Thoracic aorta (tissue), 2 donors: Measurements from ENCODE around the gene KCNJ12. TPM values are rescaled to one million over a fixed set of nuclear protein-coding genes. Genes with fewer than 3 reads are reported as not detected.
"Not testable (repeated sequence)": the region's sequence is repeated elsewhere in the genome, so short reads cannot be mapped to it uniquely, and the experiment has no call there.

Source experiments
- ATAC-seq: fragments of 150-250 bp; one replicate; pipeline ENCODE4 v1.8.0; 2017; ENCODE audit warnings: low read depth; ENCODE audit not compliant: insufficient number of reproducible peaks, low FRiP score
- DNase-seq: peaks from one replicate; pipeline ENCODE4 v3.0.0-alpha.2; 2020; ENCODE audit warnings: low spot score
- H3K27ac ChIP-seq, 2 donors: fragments of 200-600 bp; sonication (generic); 1 replicate in 1 of 2; 2 replicates in 1 of 2; pipeline ENCODE4 v1.5.1; 2016; ENCODE audit warnings: mild to moderate bottlenecking in 2 of 2, moderate library complexity in 2 of 2
- H3K27me3 ChIP-seq: fragments of 200-600 bp; sonication (generic); replicated peaks from 2 replicates; pipeline ENCODE4 v1.6.0; 2016; ENCODE audit warnings: mild to moderate bottlenecking; ENCODE audit not compliant: insufficient read depth
- H3K36me3 ChIP-seq: fragments of 200-600 bp; sonication (generic); one replicate; pipeline ENCODE4 v1.5.1; 2016
- H3K4me1 ChIP-seq, 2 donors: fragments of 200-600 bp; sonication (generic); 1 replicate in 1 of 2; 2 replicates in 1 of 2; pipeline versions ENCODE4 v1.5.1 to v1.6.0; 2016; ENCODE audit warnings: low read depth in 2 of 2, mild to moderate bottlenecking in 1 of 2; ENCODE audit not compliant: control insufficient read depth in 1 of 2
- H3K4me3 ChIP-seq: fragments of 200-600 bp; sonication (generic); 2 replicates; pipeline ENCODE4 v1.5.1; 2016; ENCODE audit warnings: mild to moderate bottlenecking
- H3K9me3 ChIP-seq: fragments of 200-600 bp; sonication (generic); 2 replicates; pipeline ENCODE4 v1.5.1; 2016
- CTCF ChIP-seq: fragments of 200-600 bp; sonication (generic); IDR thresholded peaks from one replicate; pipeline ENCODE4 v1.5.1; 2019; ENCODE audit warnings: antibody characterized with exemption
- total RNA-seq, 2 donors: library from RNA; depleted of rRNA; stranded (reverse); fragments of >200 nt; gene quantifications; one replicate each; pipeline versions ENCODE4 v1.1.0 to v1.2.3, GENCODE V29; 2016

The KCNJ12 gene
- total RNA-seq, 2 donors from 2014 or later = 0.81 to 1.2 TPM

GRCh38 chr17:21436883-21437836, 61.0 kb downstream of the KCNJ12 start:
- not testable (repeated sequence) for H3K4me1 ChIP-seq, H3K9me3 ChIP-seq, H3K27me3 ChIP-seq, DNase-seq, H3K27ac ChIP-seq, ATAC-seq, H3K4me3 ChIP-seq, H3K36me3 ChIP-seq

GRCh38 chr17:21438316-21439014, 62.3 kb downstream of the KCNJ12 start:
- not testable (repeated sequence) for H3K9me3 ChIP-seq, ATAC-seq, H3K4me3 ChIP-seq, H3K27me3 ChIP-seq, DNase-seq, H3K27ac ChIP-seq, H3K4me1 ChIP-seq, H3K36me3 ChIP-seq

- not testable (repeated sequence) for H3K36me3 ChIP-seq, ATAC-seq, H3K27ac ChIP-seq, H3K27me3 ChIP-seq, DNase-seq, H3K4me1 ChIP-seq, H3K4me3 ChIP-seq, H3K9me3 ChIP-seq
Observed at GRCh38 chr17:21439015-21439336, 62.8 kb downstream of the KCNJ12 start.

- Histone ChIP-seq H3K27ac (no peak overlapping the region), H3K27me3 (no peaks in the 10 kb centered on the region), H3K4me1 (no peaks in the 10 kb centered on the region), H3K36me3 (no peaks in the 10 kb centered on the region), H3K9me3 (no peaks in the 10 kb centered on the region), H3K4me3 (no peak overlapping the region)
- DNase-seq = no peak
- no peak for TF ChIP-seq CTCF
- ATAC-seq = no peak
Observed at GRCh38 chr17:21445091-21445650, 69.0 kb downstream of the KCNJ12 start.

- ATAC-seq, H3K4me1 ChIP-seq, H3K27me3 ChIP-seq, H3K27ac ChIP-seq, H3K9me3 ChIP-seq, H3K4me3 ChIP-seq, H3K36me3 ChIP-seq, DNase-seq: not testable (repeated sequence)
Observed at GRCh38 chr17:21447552-21447951, 71.4 kb downstream of the KCNJ12 start.

- H3K4me1 ChIP-seq = peaks cover 5 to 12% of the 10 kb centered on the region in 2 donors
- not testable (repeated sequence) for H3K27ac ChIP-seq, ATAC-seq, DNase-seq, H3K9me3 ChIP-seq, H3K27me3 ChIP-seq, H3K4me3 ChIP-seq, H3K36me3 ChIP-seq
Observed at GRCh38 chr17:21449891-21450290, 73.7 kb downstream of the KCNJ12 start.

GRCh38 chr17:21451975-21452374, 75.8 kb downstream of the KCNJ12 start:
- Histone ChIP-seq H3K4me1 (peaks cover 5 to 17% of the 10 kb centered on the region in 2 donors), H3K36me3 (no peaks in the 10 kb centered on the region), H3K4me3 (peak overlapping the region; percentile 73), H3K27ac (no peak overlapping the region), H3K27me3 (no peaks in the 10 kb centered on the region), H3K9me3 (no peaks in the 10 kb centered on the region)
- DNase-seq = no peak
- no peak for ATAC-seq
- TF ChIP-seq CTCF = no peak
